Measurements from ENCODE around the gene RABL6. TPM values are rescaled to one million over a fixed set of nuclear protein-coding genes. Genes with fewer than 3 reads are reported as not detected.

RABL6 gene
- total RNA-seq, 2 experiments from 2014 or later: 46.4 to 48.5 TPM

DNA sequence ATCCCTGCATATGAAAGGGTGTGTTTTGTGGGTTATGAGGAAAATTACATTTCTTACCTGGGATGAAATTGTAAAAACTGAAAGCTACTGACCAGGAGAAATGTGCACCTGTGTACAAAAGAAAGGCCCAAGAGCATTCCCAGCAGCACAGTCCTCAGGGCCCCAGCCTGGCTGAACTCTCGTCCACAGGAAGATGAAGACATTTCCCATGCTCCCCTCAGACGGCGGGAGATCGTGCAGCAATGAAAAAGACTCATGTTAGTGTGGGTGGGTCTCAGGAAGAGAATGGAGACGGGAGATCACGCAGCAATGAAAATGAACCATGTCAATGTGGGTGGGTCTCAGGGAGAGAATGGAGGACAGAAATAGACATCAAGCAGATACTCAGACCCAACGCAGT is 30.8 kb upstream of the RABL6 start:
- Histone ChIP-seq H3K9me3 (ENCODE audit: control insufficient read depth in 1 of 2, insufficient read depth in 1 of 2, low read length in 2 of 2) (peaks cover 0 to 9% of the 10 kb centered on the region in 2 experiments), H3K4me1 (ENCODE audit: insufficient read depth, low read length) (peaks cover 5% of the 10 kb centered on the region), H3K4me3 (ENCODE audit: low read length) (no peak overlapping the region), H3K27me3 (ENCODE audit: control insufficient read depth in 1 of 2, insufficient read depth in 2 of 2, low read length in 2 of 2) (no peaks in the 10 kb centered on the region), H3K36me3 (ENCODE audit: insufficient read depth, low read length) (no peaks in the 10 kb centered on the region), H3K27ac (ENCODE audit: low read depth in 1 of 2, low read length in 2 of 2) (no peak overlapping the region)
- no peak for ATAC-seq (ENCODE audit: poor library complexity)
- H3K36me3 Mint-ChIP-seq (ENCODE audit: low read depth): no peaks in the 10 kb centered on the region
- TF ChIP-seq, protein P1, sequence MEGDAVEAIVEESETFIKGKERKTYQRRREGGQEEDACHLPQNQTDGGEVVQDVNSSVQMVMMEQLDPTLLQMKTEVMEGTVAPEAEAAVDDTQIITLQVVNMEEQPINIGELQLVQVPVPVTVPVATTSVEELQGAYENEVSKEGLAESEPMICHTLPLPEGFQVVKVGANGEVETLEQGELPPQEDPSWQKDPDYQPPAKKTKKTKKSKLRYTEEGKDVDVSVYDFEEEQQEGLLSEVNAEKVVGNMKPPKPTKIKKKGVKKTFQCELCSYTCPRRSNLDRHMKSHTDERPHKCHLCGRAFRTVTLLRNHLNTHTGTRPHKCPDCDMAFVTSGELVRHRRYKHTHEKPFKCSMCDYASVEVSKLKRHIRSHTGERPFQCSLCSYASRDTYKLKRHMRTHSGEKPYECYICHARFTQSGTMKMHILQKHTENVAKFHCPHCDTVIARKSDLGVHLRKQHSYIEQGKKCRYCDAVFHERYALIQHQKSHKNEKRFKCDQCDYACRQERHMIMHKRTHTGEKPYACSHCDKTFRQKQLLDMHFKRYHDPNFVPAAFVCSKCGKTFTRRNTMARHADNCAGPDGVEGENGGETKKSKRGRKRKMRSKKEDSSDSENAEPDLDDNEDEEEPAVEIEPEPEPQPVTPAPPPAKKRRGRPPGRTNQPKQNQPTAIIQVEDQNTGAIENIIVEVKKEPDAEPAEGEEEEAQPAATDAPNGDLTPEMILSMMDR (IDR thresholded peaks at IDR 0.05): no peak
- no peak overlapping the region for H3K27ac Mint-ChIP-seq
- no peak for DNase-seq
- POLR2A ChIA-PET: no interaction called here
- peaks cover 17% of the 10 kb centered on the region for H3K27me3 Mint-ChIP-seq
- no peaks in the 10 kb centered on the region for H3K4me1 Mint-ChIP-seq (ENCODE audit: low read depth)
- no peaks in the 10 kb centered on the region for H3K9me3 Mint-ChIP-seq
- intact Hi-C loops (cut with DNase I, micrococcal nuclease): no loop called here
- CTCF ChIA-PET: interaction anchor here (3.5 kb wide), 1 partner anchor 258 kb away, joined by 9 read pairs; no protein-coding TSS in a partner anchor
- H3K4me3 Mint-ChIP-seq: no peak overlapping the region

DNA sequence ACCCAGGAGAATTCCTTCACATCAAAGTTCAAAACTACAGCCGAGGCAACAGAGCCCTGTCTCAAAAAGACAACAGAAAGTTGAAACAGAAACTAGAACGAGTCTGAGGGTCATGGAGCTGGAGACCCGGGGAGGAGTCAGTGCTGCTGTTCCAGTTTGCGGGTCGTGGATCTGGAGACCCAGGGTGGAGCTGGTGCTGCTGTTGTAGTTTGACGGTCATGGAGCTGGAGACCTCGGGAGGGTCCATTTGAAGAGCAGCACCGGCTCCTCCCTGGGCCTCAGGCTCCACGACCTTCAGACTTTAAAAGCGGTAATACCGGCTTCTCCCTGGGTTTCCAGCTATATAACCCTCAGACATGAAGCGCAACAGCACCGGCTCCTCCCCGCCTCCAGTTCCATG is 30.4 kb upstream of the RABL6 start:
- ChIA-PET POLR2A (interaction anchor here (0.6 to 1.4 kb wide), 2 partner anchors 13 to 269 kb away, joined by 3 to 4 read pairs; partner anchors contain the start of gene NPDC1), CTCF (interaction anchor here (3.5 kb wide), 1 partner anchor 258 kb away, joined by 9 read pairs; no protein-coding TSS in a partner anchor)
- intact Hi-C loops (cut with DNase I, micrococcal nuclease): no loop called here
- no peaks in the 10 kb centered on the region for H3K4me1 Mint-ChIP-seq (ENCODE audit: low read depth)
- H3K36me3 ChIP-seq (ENCODE audit: insufficient read depth, low read length): no peaks in the 10 kb centered on the region
- H3K36me3 Mint-ChIP-seq (ENCODE audit: low read depth): no peaks in the 10 kb centered on the region
- peaks cover 17% of the 10 kb centered on the region for H3K27me3 Mint-ChIP-seq
- TF ChIP-seq, protein P1 (IDR thresholded peaks at IDR 0.05): no peak
- no peak overlapping the region for H3K27ac ChIP-seq (ENCODE audit: low read depth in 1 of 2, low read length in 2 of 2)
- H3K4me1 ChIP-seq (ENCODE audit: insufficient read depth, low read length): peaks cover 5% of the 10 kb centered on the region
- H3K4me3 ChIP-seq (ENCODE audit: low read length): no peak overlapping the region
- H3K4me3 Mint-ChIP-seq: no peak overlapping the region
- no peak overlapping the region for H3K27ac Mint-ChIP-seq
- ATAC-seq (ENCODE audit: poor library complexity) (no peak), DNase-seq (no peak)
- no peaks in the 10 kb centered on the region for H3K9me3 Mint-ChIP-seq
- no peaks in the 10 kb centered on the region for H3K27me3 ChIP-seq (ENCODE audit: control insufficient read depth in 1 of 2, insufficient read depth in 2 of 2, low read length in 2 of 2)
- peaks cover 0 to 9% of the 10 kb centered on the region in 2 experiments for H3K9me3 ChIP-seq (ENCODE audit: control insufficient read depth in 1 of 2, insufficient read depth in 1 of 2, low read length in 2 of 2)

DNA sequence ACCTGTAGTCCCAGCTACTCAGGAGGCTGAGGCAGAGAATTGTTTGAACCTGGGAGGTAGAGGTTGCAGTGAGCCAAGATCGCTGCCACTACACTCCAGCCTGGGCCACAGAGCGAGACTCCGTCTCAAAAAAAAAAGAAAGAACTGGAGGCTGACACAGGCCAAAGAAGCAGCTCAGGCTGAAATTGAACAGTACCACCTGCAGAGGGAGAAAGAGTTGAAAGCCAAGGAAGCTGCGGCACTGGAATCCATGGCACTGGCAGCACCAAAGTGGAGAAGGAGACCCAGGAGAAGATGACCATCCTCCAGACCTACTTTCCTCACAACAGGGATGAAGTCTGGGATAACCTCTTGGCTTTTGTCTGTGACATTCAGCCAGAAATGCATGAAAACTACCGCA is 27.9 kb upstream of the RABL6 start:
- DNase-seq: no peak
- no peak overlapping the region for H3K4me3 Mint-ChIP-seq
- H3K9me3 ChIP-seq (ENCODE audit: control insufficient read depth in 1 of 2, insufficient read depth in 1 of 2, low read length in 2 of 2): no peaks in the 10 kb centered on the region
- no peak overlapping the region for H3K4me3 ChIP-seq (ENCODE audit: low read length)
- TF ChIP-seq, protein P1 (IDR thresholded peaks at IDR 0.05): no peak
- intact Hi-C loops (cut with DNase I, micrococcal nuclease): loop anchor here in 1 of 2 experiments (10.0 kb wide), 2 partner anchors 285 to 295 kb away; partner anchors contain the start of gene SEC16A
- no peaks in the 10 kb centered on the region for H3K4me1 Mint-ChIP-seq (ENCODE audit: low read depth)
- no peaks in the 10 kb centered on the region for H3K4me1 ChIP-seq (ENCODE audit: insufficient read depth, low read length)
- H3K27me3 Mint-ChIP-seq: peaks cover 17% of the 10 kb centered on the region
- H3K9me3 Mint-ChIP-seq: no peaks in the 10 kb centered on the region
- ATAC-seq (ENCODE audit: poor library complexity): no peak
- H3K27me3 ChIP-seq (ENCODE audit: control insufficient read depth in 1 of 2, insufficient read depth in 2 of 2, low read length in 2 of 2): no peaks in the 10 kb centered on the region
- no peak overlapping the region for H3K27ac Mint-ChIP-seq
- H3K27ac ChIP-seq (ENCODE audit: low read depth in 1 of 2, low read length in 2 of 2): no peak overlapping the region
- H3K36me3 ChIP-seq (ENCODE audit: insufficient read depth, low read length): no peaks in the 10 kb centered on the region
- POLR2A ChIA-PET: no interaction called here
- H3K36me3 Mint-ChIP-seq (ENCODE audit: low read depth): no peaks in the 10 kb centered on the region
- CTCF ChIA-PET: interaction anchor here (3.5 kb wide), 1 partner anchor 255 kb away, joined by 9 read pairs; no protein-coding TSS in a partner anchor

All from CD4-positive, alpha-beta T cell (primary cell).